ENCODE results near the gene TRAP1.

DNA sequence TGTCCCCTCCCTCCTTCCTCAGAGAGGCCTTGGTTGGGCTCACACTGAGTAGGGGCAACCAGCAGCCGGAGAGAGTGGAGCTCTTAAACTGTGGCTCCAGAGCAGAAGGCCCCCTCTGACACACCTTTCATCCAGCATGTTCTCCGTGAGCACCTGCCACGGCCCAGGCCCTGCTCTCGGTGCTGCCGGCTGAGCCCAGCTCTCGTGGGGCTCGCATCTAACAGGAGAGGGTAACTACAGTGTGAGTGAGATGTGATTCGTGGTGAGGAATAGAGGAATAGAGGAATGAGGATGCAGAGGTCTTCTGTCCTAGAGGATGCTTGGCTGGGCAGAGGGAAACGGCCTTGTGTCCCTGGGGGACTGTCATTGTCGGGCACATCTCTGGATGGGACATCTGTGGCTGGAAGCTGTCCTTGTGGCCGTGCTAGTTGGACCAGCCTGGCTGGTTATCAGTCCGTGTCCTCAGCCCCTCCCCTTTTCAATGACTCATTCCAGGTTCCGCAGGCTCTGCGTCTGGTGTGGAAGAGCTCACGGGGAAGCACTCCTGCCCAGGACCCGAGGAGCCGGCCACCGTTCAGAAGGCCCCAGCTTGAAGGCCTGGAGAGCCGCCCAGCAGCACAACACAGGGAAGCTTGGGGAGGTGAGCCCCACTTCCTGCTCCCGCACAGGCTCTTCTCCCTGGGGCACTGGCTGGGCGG lies 74.8 kb downstream of the TRAP1 start:
- TF ChIP-seq, protein P1, sequence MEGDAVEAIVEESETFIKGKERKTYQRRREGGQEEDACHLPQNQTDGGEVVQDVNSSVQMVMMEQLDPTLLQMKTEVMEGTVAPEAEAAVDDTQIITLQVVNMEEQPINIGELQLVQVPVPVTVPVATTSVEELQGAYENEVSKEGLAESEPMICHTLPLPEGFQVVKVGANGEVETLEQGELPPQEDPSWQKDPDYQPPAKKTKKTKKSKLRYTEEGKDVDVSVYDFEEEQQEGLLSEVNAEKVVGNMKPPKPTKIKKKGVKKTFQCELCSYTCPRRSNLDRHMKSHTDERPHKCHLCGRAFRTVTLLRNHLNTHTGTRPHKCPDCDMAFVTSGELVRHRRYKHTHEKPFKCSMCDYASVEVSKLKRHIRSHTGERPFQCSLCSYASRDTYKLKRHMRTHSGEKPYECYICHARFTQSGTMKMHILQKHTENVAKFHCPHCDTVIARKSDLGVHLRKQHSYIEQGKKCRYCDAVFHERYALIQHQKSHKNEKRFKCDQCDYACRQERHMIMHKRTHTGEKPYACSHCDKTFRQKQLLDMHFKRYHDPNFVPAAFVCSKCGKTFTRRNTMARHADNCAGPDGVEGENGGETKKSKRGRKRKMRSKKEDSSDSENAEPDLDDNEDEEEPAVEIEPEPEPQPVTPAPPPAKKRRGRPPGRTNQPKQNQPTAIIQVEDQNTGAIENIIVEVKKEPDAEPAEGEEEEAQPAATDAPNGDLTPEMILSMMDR (IDR thresholded peaks at IDR 0.05): no peak
- TF ChIP-seq FOSL2 (IDR thresholded peaks at IDR 0.05; ENCODE audit: borderline replicate concordance, low read depth): peak; percentile 80
- TF ChIP-seq RXRA (IDR thresholded peaks at IDR 0.05; ENCODE audit: borderline replicate concordance, low read depth): no peak
- no peak for TF ChIP-seq SIN3A (IDR thresholded peaks at IDR 0.05; ENCODE audit: borderline replicate concordance, low read depth, low read length)
- TF ChIP-seq YY1 (IDR thresholded peaks at IDR 0.05; ENCODE audit: low read depth): no peak
- no peak for TF ChIP-seq RAD21 (IDR thresholded peaks at IDR 0.05; ENCODE audit: low read length)
- no peak for TF ChIP-seq POLR2AphosphoS5 (IDR thresholded peaks at IDR 0.05; ENCODE audit: low read depth, low read length)
- TF ChIP-seq, protein P2, sequence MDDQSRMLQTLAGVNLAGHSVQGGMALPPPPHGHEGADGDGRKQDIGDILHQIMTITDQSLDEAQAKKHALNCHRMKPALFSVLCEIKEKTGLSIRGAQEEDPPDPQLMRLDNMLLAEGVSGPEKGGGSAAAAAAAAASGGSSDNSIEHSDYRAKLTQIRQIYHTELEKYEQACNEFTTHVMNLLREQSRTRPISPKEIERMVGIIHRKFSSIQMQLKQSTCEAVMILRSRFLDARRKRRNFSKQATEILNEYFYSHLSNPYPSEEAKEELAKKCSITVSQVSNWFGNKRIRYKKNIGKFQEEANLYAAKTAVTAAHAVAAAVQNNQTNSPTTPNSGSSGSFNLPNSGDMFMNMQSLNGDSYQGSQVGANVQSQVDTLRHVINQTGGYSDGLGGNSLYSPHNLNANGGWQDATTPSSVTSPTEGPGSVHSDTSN (IDR thresholded peaks at IDR 0.05): no peak
- TF ChIP-seq EZH2phosphoT487 (IDR thresholded peaks at IDR 0.05; ENCODE audit: borderline replicate concordance, low read depth): no peak
- TF ChIP-seq RFX5 (IDR thresholded peaks at IDR 0.05; ENCODE audit: low read length): no peak
- no peak for TF ChIP-seq EP300 (IDR thresholded peaks at IDR 0.05; ENCODE audit: borderline replicate concordance in 1 of 2, low read depth in 1 of 2, low read length in 1 of 2)
- TF ChIP-seq, protein P3, sequence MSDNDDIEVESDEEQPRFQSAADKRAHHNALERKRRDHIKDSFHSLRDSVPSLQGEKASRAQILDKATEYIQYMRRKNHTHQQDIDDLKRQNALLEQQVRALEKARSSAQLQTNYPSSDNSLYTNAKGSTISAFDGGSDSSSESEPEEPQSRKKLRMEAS (IDR thresholded peaks at IDR 0.05; ENCODE audit: low read depth): 0 out of 2 replicates have a peak, but pooled peaks have one; percentile 34
- TF ChIP-seq JUND (IDR thresholded peaks at IDR 0.05): peak; percentile 50
